ENCODE data around the gene TXNDC17. TPM values are rescaled to one million over a fixed set of nuclear protein-coding genes. Genes with fewer than 3 reads are reported as not detected.

TXNDC17 gene
- total and polyA plus RNA-seq, 2 of the 13 experiments (the other 11 are each of a cell fraction or from before 2014, with no cell fraction given) = 188 to 266 TPM

DNA sequence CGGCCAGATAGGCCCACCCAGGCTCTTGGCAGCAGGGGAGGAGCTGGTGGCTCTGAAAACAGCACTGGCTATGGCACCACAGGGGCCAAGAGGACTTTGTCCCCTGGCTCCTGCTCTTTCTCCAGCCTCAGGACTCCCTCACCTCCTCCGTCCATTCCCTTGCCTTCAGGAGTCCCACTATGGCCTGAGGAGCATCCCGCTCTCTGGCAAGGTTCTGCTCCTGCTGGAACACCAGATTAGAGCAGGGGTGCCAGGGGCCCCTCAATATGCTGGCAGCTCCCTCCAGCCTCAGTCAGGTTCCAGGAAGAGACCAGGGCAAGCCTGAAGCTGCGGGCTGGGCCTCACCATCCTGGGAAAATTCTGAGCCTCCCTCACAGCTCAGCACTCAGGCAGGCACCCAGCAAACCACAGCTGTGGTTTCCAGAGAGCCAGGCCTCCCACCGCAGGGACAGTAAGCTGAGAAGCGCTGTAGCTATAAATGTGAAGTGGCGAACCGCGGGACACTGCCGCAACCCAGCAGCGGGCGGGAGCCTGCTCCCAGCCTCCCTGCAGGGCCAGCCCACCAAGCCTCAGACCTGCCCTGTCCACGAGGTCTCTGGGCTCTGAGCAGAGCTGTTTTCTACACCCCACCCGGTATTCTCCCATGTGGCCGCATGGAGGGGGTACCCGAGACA, 36.4 kb downstream of the TXNDC17 start (continued):
- no peak for TF ChIP-seq FLYWCH1 (CRISPR knock-in tag; IDR thresholded peaks at IDR 0.05)
- TF ChIP-seq GATAD2A (CRISPR knock-in tag; IDR thresholded peaks at IDR 0.05) = 0 out of 2 replicates have a peak, but pooled peaks have one; percentile 14
- TF ChIP-seq, protein P1, sequence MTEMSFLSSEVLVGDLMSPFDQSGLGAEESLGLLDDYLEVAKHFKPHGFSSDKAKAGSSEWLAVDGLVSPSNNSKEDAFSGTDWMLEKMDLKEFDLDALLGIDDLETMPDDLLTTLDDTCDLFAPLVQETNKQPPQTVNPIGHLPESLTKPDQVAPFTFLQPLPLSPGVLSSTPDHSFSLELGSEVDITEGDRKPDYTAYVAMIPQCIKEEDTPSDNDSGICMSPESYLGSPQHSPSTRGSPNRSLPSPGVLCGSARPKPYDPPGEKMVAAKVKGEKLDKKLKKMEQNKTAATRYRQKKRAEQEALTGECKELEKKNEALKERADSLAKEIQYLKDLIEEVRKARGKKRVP (CRISPR knock-in tag; IDR thresholded peaks at IDR 0.05) = no peak
- no peak for TF ChIP-seq KDM3A (CRISPR knock-in tag; IDR thresholded peaks at IDR 0.05; ENCODE audit: low read depth)
- TF ChIP-seq, protein P2, sequence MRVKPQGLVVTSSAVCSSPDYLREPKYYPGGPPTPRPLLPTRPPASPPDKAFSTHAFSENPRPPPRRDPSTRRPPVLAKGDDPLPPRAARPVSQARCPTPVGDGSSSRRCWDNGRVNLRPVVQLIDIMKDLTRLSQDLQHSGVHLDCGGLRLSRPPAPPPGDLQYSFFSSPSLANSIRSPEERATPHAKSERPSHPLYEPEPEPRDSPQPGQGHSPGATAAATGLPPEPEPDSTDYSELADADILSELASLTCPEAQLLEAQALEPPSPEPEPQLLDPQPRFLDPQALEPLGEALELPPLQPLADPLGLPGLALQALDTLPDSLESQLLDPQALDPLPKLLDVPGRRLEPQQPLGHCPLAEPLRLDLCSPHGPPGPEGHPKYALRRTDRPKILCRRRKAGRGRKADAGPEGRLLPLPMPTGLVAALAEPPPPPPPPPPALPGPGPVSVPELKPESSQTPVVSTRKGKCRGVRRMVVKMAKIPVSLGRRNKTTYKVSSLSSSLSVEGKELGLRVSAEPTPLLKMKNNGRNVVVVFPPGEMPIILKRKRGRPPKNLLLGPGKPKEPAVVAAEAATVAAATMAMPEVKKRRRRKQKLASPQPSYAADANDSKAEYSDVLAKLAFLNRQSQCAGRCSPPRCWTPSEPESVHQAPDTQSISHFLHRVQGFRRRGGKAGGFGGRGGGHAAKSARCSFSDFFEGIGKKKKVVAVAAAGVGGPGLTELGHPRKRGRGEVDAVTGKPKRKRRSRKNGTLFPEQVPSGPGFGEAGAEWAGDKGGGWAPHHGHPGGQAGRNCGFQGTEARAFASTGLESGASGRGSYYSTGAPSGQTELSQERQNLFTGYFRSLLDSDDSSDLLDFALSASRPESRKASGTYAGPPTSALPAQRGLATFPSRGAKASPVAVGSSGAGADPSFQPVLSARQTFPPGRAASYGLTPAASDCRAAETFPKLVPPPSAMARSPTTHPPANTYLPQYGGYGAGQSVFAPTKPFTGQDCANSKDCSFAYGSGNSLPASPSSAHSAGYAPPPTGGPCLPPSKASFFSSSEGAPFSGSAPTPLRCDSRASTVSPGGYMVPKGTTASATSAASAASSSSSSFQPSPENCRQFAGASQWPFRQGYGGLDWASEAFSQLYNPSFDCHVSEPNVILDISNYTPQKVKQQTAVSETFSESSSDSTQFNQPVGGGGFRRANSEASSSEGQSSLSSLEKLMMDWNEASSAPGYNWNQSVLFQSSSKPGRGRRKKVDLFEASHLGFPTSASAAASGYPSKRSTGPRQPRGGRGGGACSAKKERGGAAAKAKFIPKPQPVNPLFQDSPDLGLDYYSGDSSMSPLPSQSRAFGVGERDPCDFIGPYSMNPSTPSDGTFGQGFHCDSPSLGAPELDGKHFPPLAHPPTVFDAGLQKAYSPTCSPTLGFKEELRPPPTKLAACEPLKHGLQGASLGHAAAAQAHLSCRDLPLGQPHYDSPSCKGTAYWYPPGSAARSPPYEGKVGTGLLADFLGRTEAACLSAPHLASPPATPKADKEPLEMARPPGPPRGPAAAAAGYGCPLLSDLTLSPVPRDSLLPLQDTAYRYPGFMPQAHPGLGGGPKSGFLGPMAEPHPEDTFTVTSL (CRISPR knock-in tag; IDR thresholded peaks at IDR 0.05; ENCODE audit: borderline replicate concordance) = no peak
- TF ChIP-seq, protein P3, sequence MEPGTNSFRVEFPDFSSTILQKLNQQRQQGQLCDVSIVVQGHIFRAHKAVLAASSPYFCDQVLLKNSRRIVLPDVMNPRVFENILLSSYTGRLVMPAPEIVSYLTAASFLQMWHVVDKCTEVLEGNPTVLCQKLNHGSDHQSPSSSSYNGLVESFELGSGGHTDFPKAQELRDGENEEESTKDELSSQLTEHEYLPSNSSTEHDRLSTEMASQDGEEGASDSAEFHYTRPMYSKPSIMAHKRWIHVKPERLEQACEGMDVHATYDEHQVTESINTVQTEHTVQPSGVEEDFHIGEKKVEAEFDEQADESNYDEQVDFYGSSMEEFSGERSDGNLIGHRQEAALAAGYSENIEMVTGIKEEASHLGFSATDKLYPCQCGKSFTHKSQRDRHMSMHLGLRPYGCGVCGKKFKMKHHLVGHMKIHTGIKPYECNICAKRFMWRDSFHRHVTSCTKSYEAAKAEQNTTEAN (CRISPR knock-in tag; conservative IDR thresholded peaks at IDR 0.05) = no peak
- no peak for TF ChIP-seq ATF7 (IDR thresholded peaks at IDR 0.05)
- no peak for TF ChIP-seq ATF7 (CRISPR knock-in tag; IDR thresholded peaks at IDR 0.05)
- TF ChIP-seq KDM5B (CRISPR knock-in tag; IDR thresholded peaks at IDR 0.05; ENCODE audit: borderline replicate concordance) = 0 out of 2 replicates have a peak, but pooled peaks have one; percentile 46
- TF ChIP-seq, protein P4, sequence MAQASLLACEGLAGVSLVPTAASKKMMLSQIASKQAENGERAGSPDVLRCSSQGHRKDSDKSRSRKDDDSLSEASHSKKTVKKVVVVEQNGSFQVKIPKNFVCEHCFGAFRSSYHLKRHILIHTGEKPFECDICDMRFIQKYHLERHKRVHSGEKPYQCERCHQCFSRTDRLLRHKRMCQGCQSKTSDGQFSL (CRISPR knock-in tag; IDR thresholded peaks at IDR 0.05) = no peak
- TF ChIP-seq ZBTB38 (CRISPR knock-in tag; IDR thresholded peaks at IDR 0.05) = peak; percentile 73; the same call in 1 of the 2 replicates
- peak; percentile 50; the same call in 1 of the 2 replicates for TF ChIP-seq ZNF556 (CRISPR knock-in tag; IDR thresholded peaks at IDR 0.05; ENCODE audit: borderline replicate concordance)

All from HepG2 (cell line).